OCI-LY3 (cell line): ENCODE results near the gene ROPN1.

ENCODE experiments used
- EZH2phosphoT487 ChIP-seq: fragments of 200-600 bp; shearing (Covaris generic); IDR thresholded peaks from 2 replicates; pipeline ENCODE4 v1.6.1; 2018; ENCODE audit warnings: antibody characterized with exemption, mixed run types, low read depth
- TF ChIP-seq, protein P1 (sequence below): fragments of 200-600, 300-600 bp; sonication (generic); IDR thresholded peaks from 2 replicates; pipeline ENCODE4 v1.5.1; 2014; ENCODE audit warnings: antibody characterized with exemption, low read length, low read depth

DNA sequence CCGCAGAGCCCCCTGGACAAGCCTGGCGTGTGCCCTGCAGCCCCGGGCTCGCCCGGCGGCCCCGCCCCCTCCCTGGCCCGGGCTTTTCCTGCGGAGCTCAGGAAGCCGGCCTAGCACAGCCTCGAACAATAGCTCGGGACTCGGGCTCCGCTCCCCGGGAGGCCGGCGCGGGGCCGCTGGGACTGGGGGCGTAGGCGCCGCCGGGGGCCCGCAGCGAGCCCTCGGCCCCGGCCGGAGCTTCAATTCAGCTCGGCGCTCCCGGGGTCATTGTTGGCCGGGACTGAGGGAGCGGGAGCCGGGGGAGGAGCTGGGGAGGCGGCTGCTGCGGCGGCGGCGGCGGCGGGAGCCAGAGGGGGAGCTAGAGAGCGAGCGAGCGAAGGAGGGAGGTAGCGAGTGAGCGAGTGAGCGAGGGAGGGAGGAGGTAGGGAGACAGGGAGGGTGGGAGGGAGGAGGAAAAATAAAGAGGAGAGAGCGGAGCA is 41.0 kb upstream of the ROPN1 start:
- TF ChIP-seq, protein P1, sequence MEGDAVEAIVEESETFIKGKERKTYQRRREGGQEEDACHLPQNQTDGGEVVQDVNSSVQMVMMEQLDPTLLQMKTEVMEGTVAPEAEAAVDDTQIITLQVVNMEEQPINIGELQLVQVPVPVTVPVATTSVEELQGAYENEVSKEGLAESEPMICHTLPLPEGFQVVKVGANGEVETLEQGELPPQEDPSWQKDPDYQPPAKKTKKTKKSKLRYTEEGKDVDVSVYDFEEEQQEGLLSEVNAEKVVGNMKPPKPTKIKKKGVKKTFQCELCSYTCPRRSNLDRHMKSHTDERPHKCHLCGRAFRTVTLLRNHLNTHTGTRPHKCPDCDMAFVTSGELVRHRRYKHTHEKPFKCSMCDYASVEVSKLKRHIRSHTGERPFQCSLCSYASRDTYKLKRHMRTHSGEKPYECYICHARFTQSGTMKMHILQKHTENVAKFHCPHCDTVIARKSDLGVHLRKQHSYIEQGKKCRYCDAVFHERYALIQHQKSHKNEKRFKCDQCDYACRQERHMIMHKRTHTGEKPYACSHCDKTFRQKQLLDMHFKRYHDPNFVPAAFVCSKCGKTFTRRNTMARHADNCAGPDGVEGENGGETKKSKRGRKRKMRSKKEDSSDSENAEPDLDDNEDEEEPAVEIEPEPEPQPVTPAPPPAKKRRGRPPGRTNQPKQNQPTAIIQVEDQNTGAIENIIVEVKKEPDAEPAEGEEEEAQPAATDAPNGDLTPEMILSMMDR: no peak
- TF ChIP-seq EZH2phosphoT487: no peak
